Measurements from ENCODE around the gene TMEM40.

Gene TMEM40

GRCh38 chr3:12769761-12770160 lies 10.7 kb upstream of the TMEM40 start:
- peaks cover 27 to 42% of the 10 kb centered on the region in 2 donors for H3K27me3 Mint-ChIP-seq
- no peak overlapping the region for H3K4me3 Mint-ChIP-seq
- no peak for DNase-seq
- H3K27ac Mint-ChIP-seq = no peak overlapping the region
- H3K36me3 Mint-ChIP-seq (ENCODE audit: insufficient read depth) = no peaks in the 10 kb centered on the region
- H3K4me1 Mint-ChIP-seq (ENCODE audit: low read depth in 2 of 2) = no peaks in the 10 kb centered on the region
- H3K9me3 Mint-ChIP-seq = no peaks in the 10 kb centered on the region
- ATAC-seq (replicated peaks) = no peak

- ATAC-seq (replicated peaks) = no peak
- no peak overlapping the region for H3K27ac Mint-ChIP-seq
- no peaks in the 10 kb centered on the region for H3K9me3 Mint-ChIP-seq
- H3K36me3 Mint-ChIP-seq (ENCODE audit: insufficient read depth) = no peaks in the 10 kb centered on the region
- no peak for DNase-seq
- no peak overlapping the region for H3K4me3 Mint-ChIP-seq
- peaks cover 20 to 33% of the 10 kb centered on the region in 2 donors for H3K27me3 Mint-ChIP-seq
- H3K4me1 Mint-ChIP-seq (ENCODE audit: low read depth in 2 of 2) = no peaks in the 10 kb centered on the region
Measured at GRCh38 chr3:12768579-12769527, 9.8 kb upstream of the TMEM40 start.

GRCh38 chr3:12766541-12766940 lies 7.5 kb upstream of the TMEM40 start:
- no peak for DNase-seq
- Mint-ChIP-seq H3K9me3 (no peaks in the 10 kb centered on the region), H3K36me3 (ENCODE audit: insufficient read depth) (no peaks in the 10 kb centered on the region), H3K27me3 (peaks cover 12 to 33% of the 10 kb centered on the region in 2 donors), H3K27ac (no peak overlapping the region), H3K4me3 (no peak overlapping the region), H3K4me1 (ENCODE audit: low read depth in 2 of 2) (no peaks in the 10 kb centered on the region)
- no peak for ATAC-seq (replicated peaks)

- no peak for ATAC-seq (replicated peaks)
- no peaks in the 10 kb centered on the region for H3K9me3 Mint-ChIP-seq
- H3K27me3 Mint-ChIP-seq = peaks cover 24 to 49% of the 10 kb centered on the region in 2 donors
- DNase-seq = no peak
- no peaks in the 10 kb centered on the region for H3K36me3 Mint-ChIP-seq (ENCODE audit: insufficient read depth)
- H3K27ac Mint-ChIP-seq = no peak overlapping the region
- H3K4me1 Mint-ChIP-seq (ENCODE audit: low read depth in 2 of 2) = no peaks in the 10 kb centered on the region
- H3K4me3 Mint-ChIP-seq = no peak overlapping the region
Measured at GRCh38 chr3:12764171-12764776, 5.2 kb upstream of the TMEM40 start.

- no peak for DNase-seq
- Mint-ChIP-seq H3K4me1 (ENCODE audit: low read depth in 2 of 2) (peaks cover 0 to 3% of the 10 kb centered on the region in 2 donors), H3K4me3 (no peak overlapping the region), H3K36me3 (ENCODE audit: insufficient read depth) (no peaks in the 10 kb centered on the region), H3K27me3 (peaks cover 43 to 48% of the 10 kb centered on the region in 2 donors), H3K27ac (no peak overlapping the region), H3K9me3 (no peaks in the 10 kb centered on the region)
- no peak for ATAC-seq (replicated peaks)
Measured at GRCh38 chr3:12759693-12760565, 870 bp upstream of the TMEM40 start.

- Mint-ChIP-seq H3K27me3 (peaks cover 39 to 49% of the 10 kb centered on the region in 2 donors), H3K27ac (no peak overlapping the region), H3K4me3 (no peak overlapping the region), H3K4me1 (ENCODE audit: low read depth in 2 of 2) (peaks cover 0 to 3% of the 10 kb centered on the region in 2 donors), H3K36me3 (ENCODE audit: insufficient read depth) (no peaks in the 10 kb centered on the region), H3K9me3 (no peaks in the 10 kb centered on the region)
- ATAC-seq (replicated peaks) = no peak
- DNase-seq = no peak
Measured at GRCh38 chr3:12758025-12758781, 856 bp downstream of the TMEM40 start.

- Mint-ChIP-seq H3K36me3 (ENCODE audit: insufficient read depth) (no peaks in the 10 kb centered on the region), H3K27ac (no peak overlapping the region), H3K4me1 (ENCODE audit: low read depth in 2 of 2) (peaks cover 0 to 3% of the 10 kb centered on the region in 2 donors), H3K27me3 (peaks cover 29 to 46% of the 10 kb centered on the region in 2 donors), H3K9me3 (no peaks in the 10 kb centered on the region), H3K4me3 (no peak overlapping the region)
- DNase-seq (no peak), ATAC-seq (replicated peaks) (no peak)
Measured at GRCh38 chr3:12756635-12757034, 2.4 kb downstream of the TMEM40 start.

GRCh38 chr3:12756175-12756574 lies 2.9 kb downstream of the TMEM40 start:
- Mint-ChIP-seq H3K4me1 (ENCODE audit: low read depth in 2 of 2) (peaks cover 0 to 3% of the 10 kb centered on the region in 2 donors), H3K27me3 (peaks cover 24 to 41% of the 10 kb centered on the region in 2 donors), H3K4me3 (no peak overlapping the region), H3K27ac (no peak overlapping the region), H3K9me3 (no peaks in the 10 kb centered on the region), H3K36me3 (ENCODE audit: insufficient read depth) (no peaks in the 10 kb centered on the region)
- DNase-seq (no peak), ATAC-seq (replicated peaks) (no peak)

GRCh38 chr3:12755754-12756153 lies 3.3 kb downstream of the TMEM40 start:
- ATAC-seq (replicated peaks) = no peak
- H3K4me1 Mint-ChIP-seq (ENCODE audit: low read depth in 2 of 2) = peaks cover 3 to 5% of the 10 kb centered on the region in 2 donors
- H3K36me3 Mint-ChIP-seq (ENCODE audit: insufficient read depth) = no peaks in the 10 kb centered on the region
- H3K27ac Mint-ChIP-seq = no peak overlapping the region
- H3K4me3 Mint-ChIP-seq = no peak overlapping the region
- H3K27me3 Mint-ChIP-seq = peaks cover 20 to 37% of the 10 kb centered on the region in 2 donors
- no peaks in the 10 kb centered on the region for H3K9me3 Mint-ChIP-seq
- no peak for DNase-seq

GRCh38 chr3:12754313-12754712 lies 4.7 kb downstream of the TMEM40 start:
- Mint-ChIP-seq H3K27me3 (peaks cover 11 to 27% of the 10 kb centered on the region in 2 donors), H3K27ac (no peak overlapping the region), H3K4me3 (no peak overlapping the region), H3K4me1 (ENCODE audit: low read depth in 2 of 2) (peaks cover 7 to 8% of the 10 kb centered on the region in 2 donors), H3K36me3 (ENCODE audit: insufficient read depth) (no peaks in the 10 kb centered on the region), H3K9me3 (no peaks in the 10 kb centered on the region)
- ATAC-seq (replicated peaks) (no peak), DNase-seq (no peak)

GRCh38 chr3:12753275-12754028 lies 5.6 kb downstream of the TMEM40 start:
- peaks cover 11 to 23% of the 10 kb centered on the region in 2 donors for H3K27me3 Mint-ChIP-seq
- no peaks in the 10 kb centered on the region for H3K36me3 Mint-ChIP-seq (ENCODE audit: insufficient read depth)
- no peaks in the 10 kb centered on the region for H3K9me3 Mint-ChIP-seq
- H3K4me3 Mint-ChIP-seq = no peak overlapping the region
- ATAC-seq (replicated peaks) (no peak), DNase-seq (no peak)
- H3K27ac Mint-ChIP-seq = no peak overlapping the region
- H3K4me1 Mint-ChIP-seq (ENCODE audit: low read depth in 2 of 2) = peaks cover 7 to 8% of the 10 kb centered on the region in 2 donors

- no peaks in the 10 kb centered on the region for H3K9me3 Mint-ChIP-seq
- DNase-seq (no peak), ATAC-seq (replicated peaks) (no peak)
- peaks cover 11 to 23% of the 10 kb centered on the region in 2 donors for H3K27me3 Mint-ChIP-seq
- H3K4me1 Mint-ChIP-seq (ENCODE audit: low read depth in 2 of 2) = peaks cover 7 to 8% of the 10 kb centered on the region in 2 donors
- no peak overlapping the region for H3K27ac Mint-ChIP-seq
- H3K36me3 Mint-ChIP-seq (ENCODE audit: insufficient read depth) = no peaks in the 10 kb centered on the region
- no peak overlapping the region for H3K4me3 Mint-ChIP-seq
Measured at GRCh38 chr3:12752809-12753208, 6.2 kb downstream of the TMEM40 start.

Data from effector memory CD8-positive, alpha-beta T cell (primary cell).